GM21576 (cell line): ENCODE measurements around the gene PLK5.
"Not testable (repeated sequence)": the region's sequence is repeated elsewhere in the genome, so short reads cannot be mapped to it uniquely, and the experiment has no call there.

Experiments
- ATAC-seq: cut with Tn5 transposase; IDR thresholded peaks from one replicate; pipeline ENCODE4 v1.9.1; 2021; ENCODE audit warnings: mild to moderate bottlenecking, moderate library complexity; ENCODE audit not compliant: unreplicated experiment

The PLK5 gene

GRCh38 chr19:1524972-1525325 is 1.1 kb downstream of the PLK5 start:
- no peak for ATAC-seq

GRCh38 chr19:1525343-1525742 is 1.5 kb downstream of the PLK5 start:
- ATAC-seq, result no peak

DNA sequence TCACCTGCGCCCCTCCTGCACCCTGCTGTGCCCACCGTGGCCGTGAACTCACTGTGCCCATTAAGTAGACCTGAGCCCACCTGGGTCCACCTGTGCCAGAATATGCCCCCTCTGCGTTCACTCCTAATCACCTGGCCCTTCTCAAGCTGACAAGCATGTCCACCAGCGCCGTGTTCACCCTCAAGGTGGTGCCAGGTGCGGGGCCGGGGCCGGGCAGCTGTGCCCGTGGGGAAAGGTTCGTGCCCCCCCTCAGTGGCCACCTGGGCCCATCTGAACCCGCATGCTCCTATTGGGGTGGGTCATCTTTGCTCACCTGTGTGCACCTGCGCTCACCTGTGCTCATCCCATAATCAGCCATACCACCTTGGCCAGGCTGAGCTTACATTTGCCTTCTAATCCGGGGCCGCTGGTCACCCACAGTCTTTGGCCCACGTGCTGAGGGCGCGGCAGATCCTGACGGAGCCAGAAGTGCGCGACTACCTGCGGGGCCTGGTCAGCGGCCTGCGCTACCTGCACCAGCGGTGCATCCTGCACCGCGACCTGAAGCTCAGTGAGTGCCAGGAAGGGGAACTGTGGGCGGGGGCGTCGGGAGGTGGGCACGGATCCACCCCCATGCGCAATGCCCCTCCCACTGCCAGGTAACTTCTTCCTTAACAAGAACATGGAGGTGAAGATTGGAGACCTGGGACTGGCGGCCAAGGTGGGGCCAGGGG is 2.3 kb downstream of the PLK5 start:
- no peak for ATAC-seq

- ATAC-seq, result no peak
These were observed 3.2 kb downstream of the PLK5 start for GRCh38 chr19:1526979-1527649.

DNA sequence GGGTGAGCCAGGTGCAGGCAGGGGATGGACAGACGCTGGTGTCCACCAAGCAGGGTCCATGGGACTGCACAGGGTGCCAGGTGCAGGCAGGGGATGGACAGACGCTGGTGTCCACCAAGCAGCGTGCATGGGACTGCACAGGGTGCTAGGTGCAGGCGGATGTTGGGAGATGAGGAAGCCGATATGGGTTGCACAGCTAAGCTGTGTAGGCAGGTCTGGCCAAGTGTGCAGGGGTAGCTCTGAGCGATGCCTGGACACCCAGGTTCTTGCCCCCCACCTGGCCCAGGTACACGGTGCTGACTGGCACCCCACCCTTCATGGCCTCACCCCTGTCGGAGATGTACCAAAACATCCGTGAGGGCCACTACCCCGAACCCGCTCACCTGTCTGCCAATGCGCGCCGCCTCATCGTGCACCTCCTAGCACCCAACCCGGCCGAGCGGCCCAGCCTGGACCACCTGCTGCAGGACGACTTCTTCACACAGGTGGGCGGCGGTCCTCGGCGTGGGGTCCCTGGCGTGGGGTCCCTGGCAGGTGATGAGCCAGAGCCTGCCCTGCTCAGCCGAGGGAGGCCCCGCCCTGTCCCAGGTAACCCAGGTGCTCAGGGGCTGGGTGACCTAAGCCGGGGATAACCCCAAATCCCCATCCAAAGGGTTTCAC is 3.9 kb downstream of the PLK5 start:
- no peak for ATAC-seq

DNA sequence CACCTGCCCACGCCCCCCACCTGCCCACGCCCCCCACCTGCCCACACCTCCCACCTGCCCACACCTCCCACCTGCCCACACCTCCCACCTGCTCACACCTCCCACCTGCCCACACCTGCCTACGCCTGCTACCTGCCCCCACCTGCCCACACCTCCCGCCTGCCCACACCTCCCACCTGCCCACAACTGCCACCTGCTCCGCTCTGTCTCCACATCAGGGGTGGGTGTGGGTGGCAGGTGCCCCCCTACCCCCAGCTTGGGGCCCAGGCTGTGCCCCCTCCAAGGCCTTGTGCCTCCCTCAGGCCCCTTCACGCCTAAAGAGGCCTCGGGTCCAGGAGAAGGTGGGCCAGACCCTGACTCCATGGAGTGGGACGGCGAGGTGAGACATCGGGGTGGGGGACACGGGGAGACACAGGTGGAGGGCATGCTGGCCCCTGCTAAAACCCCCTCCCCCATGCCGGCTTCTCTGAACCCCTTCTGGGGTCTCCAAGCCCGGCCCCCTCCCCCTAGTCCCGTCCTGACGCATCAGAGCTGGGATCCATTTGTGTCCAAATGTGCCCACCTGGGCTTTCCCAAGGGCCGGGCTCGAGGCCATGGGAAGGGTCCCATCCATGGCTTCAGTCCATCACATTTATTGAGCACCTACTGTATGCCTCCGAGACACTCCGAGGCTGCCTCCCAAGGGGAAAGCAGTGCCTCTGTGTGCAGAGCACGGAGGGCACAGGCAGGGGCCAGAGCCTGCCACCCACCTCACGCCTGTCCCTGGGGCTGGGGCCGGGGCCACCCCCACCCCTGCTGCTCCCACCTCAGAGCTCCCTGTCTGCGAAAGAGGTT is 4.9 kb downstream of the PLK5 start:
- ATAC-seq, result no peak

DNA sequence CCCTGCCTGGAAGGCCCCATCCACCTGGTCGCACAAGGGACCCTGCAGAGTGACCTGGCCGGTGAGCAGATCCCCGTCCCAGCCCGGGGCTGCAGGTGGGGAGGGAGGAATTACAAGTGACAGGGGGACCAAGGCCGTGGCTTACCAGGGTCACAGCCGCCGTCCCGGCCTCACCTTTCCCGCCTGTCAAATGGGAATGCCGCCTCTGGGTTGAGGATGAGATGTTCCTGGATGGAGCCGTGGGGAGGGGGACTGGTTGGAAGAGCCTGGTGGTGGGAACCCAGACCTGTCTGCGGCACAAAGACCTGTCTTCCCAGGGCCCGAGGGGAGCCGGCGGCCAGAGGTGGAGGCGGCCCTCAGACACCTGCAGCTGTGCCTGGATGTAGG is 5.5 kb downstream of the PLK5 start:
- no peak for ATAC-seq

DNA sequence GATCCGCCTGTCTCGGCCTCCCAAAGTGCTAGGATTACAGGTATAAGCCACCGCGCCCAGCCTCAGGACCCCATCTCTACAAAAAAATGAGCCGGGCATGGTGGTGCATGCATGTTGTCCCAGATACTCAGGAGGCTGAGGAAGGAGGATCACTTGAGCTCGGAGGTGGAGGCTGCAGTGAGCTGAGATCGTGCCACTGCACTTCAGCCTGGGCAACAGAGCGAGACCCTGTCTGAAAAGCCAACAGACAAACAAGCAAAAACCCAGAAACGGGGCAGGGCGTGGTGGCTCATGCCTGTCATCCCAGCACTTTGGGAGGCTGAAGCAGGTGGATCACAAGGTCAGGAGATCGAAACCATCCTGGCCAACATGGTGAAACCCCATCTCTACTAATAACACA is 7.0 kb downstream of the PLK5 start:
- not testable (repeated sequence) for ATAC-seq

GRCh38 chr19:1531587-1531986 is 7.7 kb downstream of the PLK5 start:
- no peak for ATAC-seq

DNA sequence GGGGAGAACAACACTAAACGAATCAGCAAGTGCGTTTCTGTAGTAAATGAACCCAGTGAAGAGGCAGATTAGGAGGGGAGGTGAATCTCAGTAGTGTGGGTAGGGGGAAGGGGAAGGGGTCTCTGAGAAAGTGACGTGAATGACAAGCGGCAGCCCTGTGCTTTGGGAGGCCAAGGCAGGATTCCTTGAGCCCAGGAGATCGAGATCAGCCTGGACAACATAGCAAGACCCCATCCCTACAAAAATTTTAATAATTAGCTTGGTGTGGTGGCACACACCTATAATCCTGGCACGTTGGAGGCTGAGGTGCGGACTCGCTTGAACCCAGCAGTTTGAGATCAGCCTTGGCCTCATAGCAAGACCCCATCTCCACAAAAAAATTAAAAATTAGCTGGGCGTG is 8.1 kb downstream of the PLK5 start:
- ATAC-seq, result no peak

DNA sequence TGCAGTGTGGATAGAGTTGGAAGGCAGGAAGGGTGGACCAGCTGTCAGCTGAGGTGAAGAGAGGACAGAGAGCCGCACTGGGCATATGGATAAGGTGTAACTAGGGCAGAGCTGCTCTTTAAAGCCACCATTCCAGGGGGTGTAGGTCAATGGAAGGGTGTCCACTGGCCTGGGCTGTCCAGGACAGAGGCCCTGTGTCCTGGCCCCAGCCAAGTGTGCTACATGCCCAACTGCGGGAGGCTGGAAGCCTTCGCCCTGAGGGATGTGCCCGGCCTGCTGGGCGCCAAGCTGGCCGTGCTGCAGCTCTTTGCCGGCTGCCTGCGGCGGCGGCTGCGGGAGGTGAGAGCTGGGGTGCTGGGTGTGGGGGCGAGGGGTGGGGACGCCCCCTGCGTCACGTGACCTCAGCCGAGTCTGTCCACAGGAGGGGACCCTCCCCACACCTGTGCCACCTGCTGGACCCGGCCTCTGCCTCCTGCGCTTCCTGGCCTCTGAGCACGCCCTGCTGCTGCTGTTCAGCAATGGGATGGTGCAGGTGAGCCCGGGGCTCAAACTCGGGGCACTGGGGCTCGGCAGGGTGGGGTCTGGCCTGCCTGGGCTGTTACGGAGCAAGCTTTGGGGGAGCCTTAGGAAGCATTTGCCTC is 9.8 kb downstream of the PLK5 start:
- ATAC-seq, result no peak

DNA sequence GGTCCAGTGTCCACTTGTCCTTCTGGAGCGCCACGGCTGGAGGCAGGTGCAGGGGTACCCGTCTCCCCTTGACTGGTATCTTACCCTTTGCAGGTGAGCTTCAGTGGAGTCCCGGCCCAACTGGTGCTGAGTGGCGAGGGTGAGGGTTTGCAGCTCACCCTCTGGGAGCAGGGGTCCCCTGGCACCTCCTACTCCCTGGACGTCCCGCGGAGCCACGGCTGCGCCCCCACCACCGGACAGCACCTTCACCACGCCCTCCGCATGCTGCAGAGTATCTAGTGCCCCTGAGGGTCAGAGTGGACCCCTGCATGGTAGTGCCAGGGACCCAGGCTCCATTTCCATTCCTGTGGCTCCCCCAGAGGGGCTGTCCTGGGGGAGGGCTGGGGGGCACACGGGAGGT is 11.1 kb downstream of the PLK5 start:
- ATAC-seq, result no peak

- not testable (repeated sequence) for ATAC-seq
These were observed 11.8 kb downstream of the PLK5 start for GRCh38 chr19:1535699-1536098.

GRCh38 chr19:1538978-1539377 is 15.1 kb downstream of the PLK5 start:
- no peak for ATAC-seq

DNA sequence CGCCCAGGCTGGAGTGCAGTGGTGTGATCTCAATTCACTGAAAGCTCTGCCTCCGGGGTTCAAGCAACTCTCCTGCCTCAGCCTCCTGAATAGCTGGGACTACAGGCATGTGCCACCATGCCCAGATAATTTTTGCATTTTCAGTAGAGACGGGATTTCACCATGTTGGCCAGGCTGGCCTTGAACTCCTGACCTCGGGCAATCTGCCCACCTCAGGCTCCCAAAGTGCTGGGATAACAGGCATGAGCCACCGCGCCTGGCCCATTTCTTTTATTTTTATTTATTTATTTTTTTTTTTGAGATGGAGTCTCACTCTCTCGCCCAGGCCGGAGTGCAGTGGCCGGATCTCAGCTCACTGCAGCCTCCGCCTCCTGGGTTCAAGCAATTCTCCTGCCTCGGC is 15.9 kb downstream of the PLK5 start:
- ATAC-seq, result not testable (repeated sequence)

DNA sequence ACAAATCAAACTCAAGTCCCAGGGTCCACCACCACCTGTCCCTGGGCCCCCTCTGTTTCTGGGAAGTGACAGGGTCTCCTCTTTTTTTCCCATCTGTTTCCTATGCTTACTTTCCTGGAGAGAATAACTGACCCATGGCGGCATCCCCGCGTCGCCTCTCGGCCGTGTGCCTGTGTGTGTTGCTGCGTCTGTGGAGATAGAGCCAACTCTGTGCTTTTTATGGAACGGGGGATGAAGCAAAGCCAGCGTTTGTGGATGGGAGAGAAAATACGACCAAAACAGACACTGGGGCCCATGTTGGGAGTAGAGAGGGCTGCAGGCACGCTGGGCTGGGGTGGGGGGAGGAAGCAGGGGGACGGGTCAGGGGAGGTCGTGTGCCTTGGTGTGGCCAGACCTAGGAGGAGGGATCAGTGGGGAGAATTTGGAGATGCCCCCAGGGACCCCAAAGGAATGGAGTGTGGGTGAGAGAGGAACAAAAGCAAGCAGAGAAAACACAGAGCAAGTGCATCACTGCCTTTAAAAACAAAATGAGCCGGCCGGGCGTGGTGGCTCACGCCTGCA is 16.6 kb downstream of the PLK5 start:
- ATAC-seq, result no peak

DNA sequence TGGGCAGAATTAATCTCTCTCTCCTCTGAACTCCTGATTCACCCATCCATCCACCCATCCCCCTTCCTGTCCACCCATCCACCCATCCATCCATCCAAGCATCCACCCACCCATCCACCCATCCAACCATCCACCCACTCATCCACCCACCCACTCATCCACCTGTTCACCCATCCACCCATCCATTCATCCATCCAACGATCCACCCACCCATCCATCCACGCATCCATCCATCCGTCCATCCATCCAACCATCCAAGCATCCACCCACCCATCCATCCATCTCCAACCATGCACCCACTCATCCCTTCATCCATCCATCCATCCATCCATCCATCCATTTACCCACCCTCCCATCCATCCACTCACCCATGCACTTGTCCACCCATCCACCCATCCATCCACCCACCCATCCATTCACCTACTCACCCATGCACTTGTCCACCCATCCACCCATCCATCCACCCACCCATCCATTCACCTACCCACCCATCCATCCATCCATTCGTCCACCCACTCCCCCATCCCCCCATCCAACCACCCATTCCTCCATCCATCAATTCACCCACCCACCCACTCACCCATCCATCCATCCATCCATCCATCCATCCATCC is 25.6 kb downstream of the PLK5 start:
- no peak for ATAC-seq

DNA sequence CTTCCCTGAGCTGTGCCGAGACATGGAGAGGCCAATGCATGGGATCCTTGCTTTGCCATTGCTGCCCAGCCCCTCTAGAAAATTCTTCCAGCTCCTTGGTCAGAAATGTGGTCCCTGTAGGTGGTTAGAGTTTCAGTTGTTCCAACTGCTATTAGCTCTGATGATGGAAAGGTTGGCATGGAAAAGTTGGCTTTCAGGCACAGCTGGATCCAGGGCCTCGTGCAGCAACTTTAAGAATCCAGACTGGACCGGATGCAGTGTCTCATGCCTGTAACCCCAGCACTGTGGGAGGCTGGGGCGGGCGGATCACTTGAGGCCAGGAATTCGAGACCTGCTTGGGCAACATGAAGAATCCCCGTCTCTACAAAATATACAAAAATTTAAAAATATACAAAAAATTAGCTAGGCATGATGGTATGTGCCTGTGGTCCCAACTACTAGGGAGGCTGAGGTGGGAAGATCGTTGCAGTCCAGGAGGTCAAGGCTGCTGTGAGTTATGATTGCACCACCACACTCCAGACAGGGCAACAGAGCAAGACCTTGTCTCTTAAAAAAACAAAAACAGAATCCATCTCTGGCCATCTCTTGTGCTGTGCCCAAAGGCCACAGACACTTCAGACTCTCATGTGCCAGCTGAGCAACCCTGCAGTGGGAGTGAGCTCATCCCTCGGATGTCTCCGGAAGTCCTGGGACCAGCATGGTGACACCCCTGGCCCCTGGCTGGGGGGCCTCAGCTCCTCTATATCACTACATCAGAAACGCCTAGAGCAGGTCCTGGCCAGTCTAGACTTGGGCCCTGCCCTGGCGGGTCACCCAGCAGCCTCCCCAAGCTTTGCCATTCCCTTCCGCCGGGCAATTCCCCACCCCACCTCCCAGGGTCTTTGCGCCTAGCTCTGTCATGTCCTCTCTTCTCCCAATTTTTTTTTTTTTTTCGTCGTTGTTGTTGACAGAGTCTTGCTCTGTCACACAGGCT is 27.5 kb downstream of the PLK5 start:
- no peak for ATAC-seq

GRCh38 chr19:1553415-1553814 is 29.5 kb downstream of the PLK5 start:
- no peak for ATAC-seq
